Fibroblast of mammary gland (primary cell): Measurements from ENCODE around the gene PTPRN2.

Experiments
- DNase-seq: peaks from one replicate; pipeline ENCODE4 v3.0.0-alpha.2; 2010; ENCODE audit warnings: low read depth
- H3K4me3 ChIP-seq: 2 replicates; pipeline ENCODE4 v1.5.1; 2011; ENCODE audit warnings: low read depth, mild to moderate bottlenecking, low read length, moderate library complexity; ENCODE audit not compliant: control insufficient read depth
- TF ChIP-seq, protein P1 (sequence below): conservative IDR thresholded peaks from 2 replicates; pipeline ENCODE4 v1.5.1; 2011; ENCODE audit warnings: low read depth, low read length, inconsistent platforms; ENCODE audit not compliant: control insufficient read depth, insufficient read depth

Gene PTPRN2

DNA sequence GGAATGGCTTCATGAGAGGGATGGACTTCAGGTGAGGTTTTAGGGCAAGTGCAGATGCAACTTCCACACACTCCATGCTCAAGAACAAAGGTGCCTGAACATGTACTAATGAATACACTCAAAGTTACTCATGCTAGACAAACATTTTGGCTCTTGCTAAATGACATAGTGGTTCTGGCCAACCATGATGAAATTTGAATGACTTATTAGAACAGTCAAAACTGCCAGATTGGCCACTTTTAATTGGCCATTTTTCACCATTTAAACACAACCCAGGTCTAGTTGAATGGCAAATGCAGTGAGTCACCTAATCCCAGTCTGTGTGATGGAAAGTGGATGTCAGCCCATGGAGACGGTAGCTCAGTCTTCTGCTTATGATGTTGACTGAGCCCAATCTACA, 4.9 kb upstream of the PTPRN2 start:
- TF ChIP-seq, protein P1, sequence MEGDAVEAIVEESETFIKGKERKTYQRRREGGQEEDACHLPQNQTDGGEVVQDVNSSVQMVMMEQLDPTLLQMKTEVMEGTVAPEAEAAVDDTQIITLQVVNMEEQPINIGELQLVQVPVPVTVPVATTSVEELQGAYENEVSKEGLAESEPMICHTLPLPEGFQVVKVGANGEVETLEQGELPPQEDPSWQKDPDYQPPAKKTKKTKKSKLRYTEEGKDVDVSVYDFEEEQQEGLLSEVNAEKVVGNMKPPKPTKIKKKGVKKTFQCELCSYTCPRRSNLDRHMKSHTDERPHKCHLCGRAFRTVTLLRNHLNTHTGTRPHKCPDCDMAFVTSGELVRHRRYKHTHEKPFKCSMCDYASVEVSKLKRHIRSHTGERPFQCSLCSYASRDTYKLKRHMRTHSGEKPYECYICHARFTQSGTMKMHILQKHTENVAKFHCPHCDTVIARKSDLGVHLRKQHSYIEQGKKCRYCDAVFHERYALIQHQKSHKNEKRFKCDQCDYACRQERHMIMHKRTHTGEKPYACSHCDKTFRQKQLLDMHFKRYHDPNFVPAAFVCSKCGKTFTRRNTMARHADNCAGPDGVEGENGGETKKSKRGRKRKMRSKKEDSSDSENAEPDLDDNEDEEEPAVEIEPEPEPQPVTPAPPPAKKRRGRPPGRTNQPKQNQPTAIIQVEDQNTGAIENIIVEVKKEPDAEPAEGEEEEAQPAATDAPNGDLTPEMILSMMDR = no peak
- DNase-seq = no peak
- no peak overlapping the region for H3K4me3 ChIP-seq

DNA sequence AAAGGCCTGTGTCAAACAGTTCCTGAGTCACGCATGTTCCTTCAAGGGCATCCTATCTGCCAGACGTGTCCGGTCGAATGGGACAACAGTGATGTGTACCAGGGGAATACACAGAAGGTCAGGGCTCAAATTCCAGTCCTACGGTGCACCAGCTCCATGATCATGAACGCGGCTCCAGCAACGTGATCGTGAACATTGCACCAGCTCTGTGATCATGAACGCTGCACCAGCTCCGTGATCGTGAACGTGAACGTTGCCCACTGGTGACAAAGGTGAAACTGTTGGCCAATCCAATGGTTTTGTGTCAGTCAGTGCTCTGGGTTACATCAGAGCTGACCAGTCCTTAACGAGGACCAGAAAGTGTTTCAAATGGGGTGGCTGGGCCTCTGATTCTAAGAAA, 4.3 kb upstream of the PTPRN2 start:
- TF ChIP-seq, protein P1 = no peak
- no peak for DNase-seq
- H3K4me3 ChIP-seq = no peak overlapping the region

DNA sequence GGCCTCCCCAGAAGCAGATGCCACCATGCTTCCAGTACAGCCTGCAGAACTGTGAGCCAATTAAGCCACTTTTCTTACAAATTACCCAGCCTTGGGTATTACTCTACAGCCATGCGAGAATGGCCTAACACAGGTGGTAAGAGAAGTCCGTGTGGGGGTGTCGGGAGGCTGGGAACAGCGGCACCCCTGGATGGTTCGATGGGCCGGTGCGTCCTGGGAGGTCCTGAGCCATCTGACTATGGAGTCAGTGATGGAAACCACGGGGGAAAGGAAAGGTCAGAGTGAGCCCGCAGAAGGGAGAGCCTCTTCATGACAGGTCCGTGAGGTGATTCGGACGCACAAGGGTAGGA, 2.5 kb upstream of the PTPRN2 start:
- no peak overlapping the region for H3K4me3 ChIP-seq
- TF ChIP-seq, protein P1 = no peak
- no peak for DNase-seq

- TF ChIP-seq, protein P1 = no peak
- DNase-seq = no peak
Measured at GRCh38 chr7:158589653-158590052, 2.0 kb upstream of the PTPRN2 start.

DNA sequence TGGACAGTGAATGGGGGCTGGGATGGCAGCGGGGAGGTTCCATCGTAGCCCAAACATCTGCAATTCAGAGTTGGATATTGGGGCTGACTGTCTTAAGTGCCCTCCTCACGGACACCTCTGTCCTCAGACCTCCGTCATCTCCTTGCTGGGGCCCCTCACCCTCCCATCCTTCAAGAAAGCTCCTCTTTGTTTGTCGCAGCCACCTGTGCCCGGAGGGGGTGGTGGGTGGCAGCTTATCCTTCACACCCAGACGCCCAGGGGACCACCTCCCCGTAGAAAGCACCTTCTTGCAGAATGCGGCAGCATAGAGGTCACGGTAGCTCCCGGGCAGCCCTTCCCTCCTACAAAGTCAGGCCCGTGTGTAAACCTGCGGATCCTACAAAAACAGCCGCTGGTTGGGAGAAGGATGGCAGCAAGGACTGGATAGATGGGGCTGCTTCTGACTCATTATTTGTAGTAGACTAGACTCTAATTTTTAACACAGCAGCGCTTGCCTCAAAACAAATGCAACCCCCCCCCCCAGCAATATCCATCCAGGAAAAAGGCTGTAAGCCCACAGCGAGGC, 1.3 kb upstream of the PTPRN2 start:
- no peak for DNase-seq
- TF ChIP-seq, protein P1 = no peak
- no peak overlapping the region for H3K4me3 ChIP-seq

More at GRCh38 chr7:158589653-158590052, 2.0 kb upstream of the PTPRN2 start:
- no peak overlapping the region for H3K4me3 ChIP-seq

DNA sequence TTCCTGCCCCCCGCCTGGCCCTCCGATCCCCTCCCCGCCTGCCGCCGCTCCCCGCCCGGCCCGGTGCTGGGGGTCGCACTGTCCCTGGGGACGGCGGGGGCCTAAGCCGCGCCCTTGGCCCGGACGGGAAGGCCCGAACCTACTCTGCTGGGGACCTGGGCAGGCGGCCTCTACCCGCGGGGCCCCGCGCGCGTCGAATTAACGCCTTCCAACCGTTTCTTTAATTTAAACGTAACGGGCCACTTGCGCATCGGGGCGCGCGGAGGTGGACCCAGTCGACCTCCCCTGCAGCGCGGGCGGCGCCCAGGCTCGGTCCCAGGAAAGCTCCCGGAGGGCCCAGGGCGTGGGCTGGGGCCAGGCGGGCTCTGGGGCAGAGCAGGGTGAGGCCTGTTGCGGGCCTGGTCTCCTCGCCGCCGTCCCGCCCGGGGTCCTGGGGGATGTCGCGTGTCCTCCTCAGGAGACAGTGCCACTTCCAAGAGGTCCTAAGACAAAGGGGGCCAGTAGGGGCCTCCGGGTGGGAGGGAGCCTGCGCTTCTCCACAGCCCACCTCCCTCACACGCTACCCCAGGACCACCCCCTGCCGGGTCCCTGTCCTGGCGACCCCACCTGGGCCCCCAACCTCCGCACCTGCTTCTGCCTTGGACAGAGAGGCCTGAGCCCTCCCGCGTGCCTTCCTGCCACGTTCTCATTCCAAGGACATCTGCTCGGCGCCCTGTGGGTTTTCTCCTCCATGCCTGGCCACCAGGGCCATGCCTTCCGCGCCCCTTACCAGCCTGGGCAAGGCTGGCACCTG, 658 bp upstream of the PTPRN2 start:
- no peak overlapping the region for H3K4me3 ChIP-seq

More for the DNA sequence above, 658 bp upstream of the PTPRN2 start:
- TF ChIP-seq, protein P1 = no peak
- DNase-seq = no peak
